NCI-H146 (cell line): ENCODE data around the gene DZANK1.
"Not testable (repeated sequence)": the region's sequence is repeated elsewhere in the genome, so short reads cannot be mapped to it uniquely, and the experiment has no call there.

Experiments
- DNase-seq: peaks from one replicate; lab custom pipeline; 2025; lab: John Stamatoyannopoulos, UW

The DZANK1 gene

DNA sequence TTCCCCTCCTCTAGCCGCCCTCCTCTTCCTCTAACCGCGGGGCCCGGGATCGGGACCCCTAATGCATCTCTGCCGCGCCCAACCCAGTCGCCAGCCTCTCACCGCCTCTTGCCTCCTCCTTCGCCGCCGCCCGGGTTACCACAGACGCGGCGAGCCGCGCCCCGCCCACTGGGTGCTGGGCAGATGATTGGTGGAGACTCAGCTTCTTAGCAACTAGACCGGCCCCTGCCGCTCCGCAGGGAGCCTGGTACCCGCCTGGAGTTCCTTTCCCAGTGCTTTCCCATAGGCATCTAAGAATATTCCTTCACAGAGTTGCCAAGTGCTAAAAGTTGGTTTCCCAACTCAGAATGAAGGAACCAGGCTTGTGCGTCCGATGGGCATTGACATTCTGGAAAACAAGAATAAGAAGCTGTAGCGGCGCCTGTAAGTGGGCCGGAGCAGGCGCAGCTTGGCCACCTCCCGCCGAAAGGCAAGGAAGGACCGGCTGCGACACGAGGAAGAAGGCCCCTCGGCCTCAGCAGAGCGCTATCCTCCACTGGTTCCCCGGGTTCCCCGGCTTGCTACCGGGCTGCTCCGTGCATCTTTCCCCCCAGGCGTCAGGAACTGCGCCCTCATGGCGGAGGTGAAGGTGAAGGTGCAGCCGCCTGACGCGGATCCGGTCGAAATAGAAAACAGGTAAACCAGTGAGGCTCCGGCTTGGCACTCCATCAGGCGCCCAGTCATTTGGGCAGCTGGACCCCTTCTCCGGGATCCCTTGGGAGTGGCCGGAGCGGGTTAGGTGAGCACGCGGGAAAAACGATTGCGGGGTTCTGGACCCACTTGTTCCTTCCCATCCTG, at the start of gene DZANK1, which contains the start of gene POLR3F:
TSS of gene DZANK1 (minus strand) at position 137 of the 837 bp plus-strand sequence. CDS start 1,672 bp downstream, outside the sequence.
TSS of gene POLR3F (plus strand) at position 497 of the 837 bp plus-strand sequence. CDS start at position 614, 117 bp downstream.
- peak; percentile 99 for DNase-seq

DNA sequence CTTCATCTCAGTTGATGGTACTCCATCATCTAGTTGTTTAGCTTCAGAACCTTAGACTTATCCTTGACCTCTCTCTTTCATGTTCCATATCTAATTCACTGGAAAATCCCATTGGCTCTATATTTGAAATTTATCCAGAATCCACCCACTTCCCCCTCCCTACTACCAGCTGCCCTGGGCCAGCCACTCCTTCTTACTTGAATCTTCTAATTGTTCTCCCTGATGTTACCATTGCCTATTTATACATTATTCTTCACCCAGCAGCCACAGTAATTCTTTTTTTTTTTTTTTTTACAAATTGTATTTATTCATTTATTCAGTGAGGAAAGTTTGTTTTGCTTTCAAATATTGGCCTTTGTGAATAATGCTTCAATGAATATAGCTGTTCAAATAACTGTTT, 49.1 kb upstream of the DZANK1 start:
- DNase-seq: no peak

DNA sequence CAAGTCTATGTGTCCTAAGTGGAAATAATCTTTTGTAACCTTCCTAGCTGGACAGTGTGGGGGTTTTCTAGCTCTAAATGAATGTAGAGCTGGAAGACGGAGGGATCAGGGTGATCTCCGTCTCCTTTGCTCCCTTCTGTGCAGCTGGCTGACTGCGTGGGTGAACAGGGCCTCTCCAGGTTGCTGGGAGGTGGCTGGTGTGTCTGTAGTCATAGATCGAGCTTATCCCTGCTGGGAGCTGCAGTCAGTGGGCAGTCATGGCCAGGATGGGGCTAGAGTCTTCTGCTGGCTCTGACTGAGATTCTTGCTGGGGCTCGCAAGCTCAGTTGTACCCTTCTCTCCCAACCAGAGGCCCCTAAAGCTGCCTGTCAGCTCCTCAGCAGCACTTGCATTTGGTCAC, 47.3 kb upstream of the DZANK1 start:
- DNase-seq: no peak

DNA sequence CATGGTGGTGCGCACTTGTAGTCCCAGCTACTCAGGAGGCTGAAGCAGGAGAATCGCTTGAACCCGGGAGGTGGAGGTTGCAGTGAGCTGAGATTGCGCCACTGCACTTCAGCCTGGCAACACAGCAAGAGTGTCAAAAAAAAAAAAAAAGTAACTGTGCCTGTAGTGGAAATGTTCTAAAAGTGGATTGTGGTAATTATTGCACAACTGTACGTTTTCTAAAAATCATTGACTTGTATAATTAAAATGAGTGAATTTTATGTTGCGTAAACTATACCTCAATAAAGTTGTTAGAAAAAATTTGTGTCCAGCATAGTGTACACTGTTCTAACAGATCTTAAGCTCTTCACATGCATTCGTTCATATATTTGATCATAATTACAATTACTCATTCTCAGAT, 46.4 kb upstream of the DZANK1 start:
- no peak for DNase-seq

DNA sequence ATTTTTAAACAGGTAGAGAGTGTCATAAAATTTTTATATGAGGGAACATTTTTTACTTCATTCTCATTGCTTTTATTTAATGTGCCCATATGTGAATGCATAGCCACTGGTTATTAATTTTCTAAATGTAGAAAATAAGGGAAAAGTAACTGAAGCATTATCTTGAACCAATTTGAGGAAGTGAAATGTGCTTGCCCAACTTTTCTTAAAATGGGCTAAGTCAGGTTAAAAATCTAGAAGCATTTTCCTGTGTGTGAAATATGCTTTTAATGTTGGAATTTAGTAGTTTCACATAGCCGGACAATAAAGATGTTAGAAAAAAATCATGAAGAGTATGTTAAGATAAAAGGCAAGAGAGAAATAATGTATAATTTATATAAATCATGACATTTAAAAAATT, 44.7 kb upstream of the DZANK1 start:
- DNase-seq: no peak

DNA sequence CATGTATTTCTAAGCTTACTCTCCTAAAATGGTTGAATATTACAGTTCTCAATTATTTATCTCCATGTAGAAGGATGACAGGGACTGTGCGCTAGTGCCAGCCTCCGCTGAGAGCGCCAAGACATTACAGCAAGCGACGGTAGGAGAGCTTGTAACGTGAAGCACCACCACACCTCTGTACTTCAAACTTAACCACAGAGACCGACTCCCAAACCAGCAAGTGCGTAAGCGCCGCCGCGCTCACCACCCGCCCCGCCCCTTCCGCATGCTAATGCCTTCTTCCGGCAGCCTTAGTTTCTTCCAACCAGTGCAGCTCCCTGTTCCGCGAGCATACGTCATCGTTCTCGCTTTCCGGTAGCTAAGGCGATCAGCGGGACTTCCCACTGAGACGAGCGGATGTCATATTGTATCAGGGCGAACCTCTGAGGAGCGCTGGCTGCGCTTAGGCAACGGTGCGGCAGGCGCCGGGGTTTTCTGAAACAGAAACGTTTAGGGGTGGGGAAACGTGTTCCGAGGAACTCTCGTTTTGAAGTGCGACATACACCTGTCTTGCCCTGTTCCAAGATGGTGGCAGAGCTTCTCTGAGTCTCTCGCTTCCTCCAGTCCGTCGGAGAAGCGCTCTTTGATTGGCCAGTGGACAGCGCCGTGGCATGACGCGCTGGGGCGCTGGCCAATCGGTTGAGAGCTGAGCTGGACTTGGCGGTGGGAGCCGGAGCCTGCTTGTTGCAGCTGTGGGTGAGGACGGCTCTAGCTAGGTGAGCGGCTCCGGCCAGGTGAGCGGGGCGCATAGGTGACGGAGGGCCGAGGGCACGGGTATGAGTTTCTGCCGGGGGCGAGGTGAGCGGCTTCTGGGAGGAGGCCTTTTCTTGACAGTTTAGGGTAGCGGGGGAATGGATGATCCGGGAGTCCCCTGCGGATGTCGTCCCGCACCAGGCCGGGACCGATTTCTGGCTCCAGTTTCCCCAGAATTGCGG, 40.7 kb upstream of the DZANK1 start, which contains the start of gene SEC23B:
TSS of gene SEC23B (plus strand) at position 723 of the 974 bp plus-strand sequence. CDS start 2,896 bp downstream, outside the sequence.
- peak; percentile 99 for DNase-seq

DNA sequence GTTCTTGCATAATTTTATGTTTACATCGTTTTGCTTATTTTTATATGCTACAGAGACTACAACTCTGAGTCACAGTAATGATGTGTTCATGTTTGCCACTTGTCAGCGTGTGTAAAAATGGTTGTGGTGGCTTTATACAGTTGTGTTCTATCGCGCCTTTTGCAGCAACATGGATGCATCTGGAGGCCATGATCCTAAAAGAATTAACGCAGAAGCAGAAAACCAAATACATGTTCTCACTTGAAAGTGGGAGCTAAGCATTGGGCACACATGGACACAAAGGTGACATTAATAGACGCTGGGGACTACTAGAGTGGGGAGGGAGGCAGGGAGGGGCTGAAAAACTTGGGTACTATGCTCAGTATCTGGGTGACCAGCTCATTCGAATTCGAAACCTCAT, 39.9 kb upstream of the DZANK1 start:
- DNase-seq: peak; percentile 60

DNA sequence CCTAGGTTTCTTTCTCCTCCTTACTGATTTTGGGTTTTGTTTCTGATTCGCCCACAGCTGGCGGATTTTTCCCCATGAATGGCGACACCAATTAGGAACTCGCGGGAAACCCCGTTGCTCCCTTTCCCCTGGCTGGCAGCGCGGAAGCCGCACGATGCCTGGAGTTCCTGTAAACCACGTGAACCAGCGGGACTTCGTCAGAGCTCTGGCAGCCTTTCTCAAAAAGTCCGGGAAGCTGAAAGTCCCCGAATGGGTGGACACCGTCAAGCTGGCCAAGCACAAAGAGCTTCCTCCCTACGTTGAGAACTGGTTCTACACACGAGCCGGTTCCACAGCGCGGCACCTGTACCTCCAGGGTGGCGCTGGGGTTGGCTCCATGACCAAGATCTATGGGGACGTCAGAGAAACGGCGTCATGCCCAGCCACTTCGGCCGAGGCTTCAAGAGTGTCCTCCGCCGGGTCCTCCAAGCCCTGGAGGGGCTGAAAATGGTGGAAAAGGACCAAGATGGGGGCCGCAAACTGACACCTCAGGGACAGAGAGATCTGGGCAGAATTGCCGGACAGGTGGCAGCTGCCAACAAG, 37.7 kb upstream of the DZANK1 start:
- DNase-seq: no peak

DNA sequence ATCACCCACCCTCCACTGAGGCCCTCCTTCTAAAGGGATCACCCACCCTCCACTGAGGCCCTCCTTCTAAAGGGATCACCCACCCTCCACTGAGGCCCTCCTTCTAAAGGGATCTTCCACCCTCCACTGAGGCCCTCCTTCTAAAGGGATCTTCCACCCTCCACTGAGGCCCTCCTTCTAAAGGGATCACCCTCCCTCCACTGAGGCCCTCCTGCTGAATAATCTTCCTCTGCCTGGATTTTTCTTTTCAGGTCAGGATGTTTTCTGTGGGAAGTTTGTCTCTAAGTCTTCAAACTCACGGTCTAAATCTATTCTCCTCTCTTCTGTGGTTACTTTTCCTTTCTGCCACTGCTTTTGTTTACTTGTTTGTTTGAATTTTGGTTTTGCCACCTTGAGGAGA, 34.8 kb upstream of the DZANK1 start:
- not testable (repeated sequence) for DNase-seq

DNA sequence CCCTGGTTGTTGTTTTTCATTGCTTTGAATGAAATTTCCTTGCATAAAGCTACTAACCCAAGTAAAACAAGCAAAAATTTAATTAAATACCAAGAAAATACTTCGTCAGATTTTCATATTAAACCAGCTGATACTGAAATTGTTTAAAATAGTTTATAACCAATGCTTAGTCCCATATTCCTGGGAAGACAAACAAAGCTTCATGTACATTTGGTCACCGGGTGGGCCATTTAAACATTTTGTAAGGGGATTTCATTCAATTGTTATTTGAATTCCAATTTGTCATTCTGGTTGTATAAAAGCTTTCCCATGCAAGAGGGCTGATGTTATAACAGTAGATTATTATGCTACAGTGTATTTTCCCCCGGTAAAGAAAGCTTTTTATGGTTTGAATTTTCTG, 30.8 kb upstream of the DZANK1 start:
- no peak for DNase-seq

DNA sequence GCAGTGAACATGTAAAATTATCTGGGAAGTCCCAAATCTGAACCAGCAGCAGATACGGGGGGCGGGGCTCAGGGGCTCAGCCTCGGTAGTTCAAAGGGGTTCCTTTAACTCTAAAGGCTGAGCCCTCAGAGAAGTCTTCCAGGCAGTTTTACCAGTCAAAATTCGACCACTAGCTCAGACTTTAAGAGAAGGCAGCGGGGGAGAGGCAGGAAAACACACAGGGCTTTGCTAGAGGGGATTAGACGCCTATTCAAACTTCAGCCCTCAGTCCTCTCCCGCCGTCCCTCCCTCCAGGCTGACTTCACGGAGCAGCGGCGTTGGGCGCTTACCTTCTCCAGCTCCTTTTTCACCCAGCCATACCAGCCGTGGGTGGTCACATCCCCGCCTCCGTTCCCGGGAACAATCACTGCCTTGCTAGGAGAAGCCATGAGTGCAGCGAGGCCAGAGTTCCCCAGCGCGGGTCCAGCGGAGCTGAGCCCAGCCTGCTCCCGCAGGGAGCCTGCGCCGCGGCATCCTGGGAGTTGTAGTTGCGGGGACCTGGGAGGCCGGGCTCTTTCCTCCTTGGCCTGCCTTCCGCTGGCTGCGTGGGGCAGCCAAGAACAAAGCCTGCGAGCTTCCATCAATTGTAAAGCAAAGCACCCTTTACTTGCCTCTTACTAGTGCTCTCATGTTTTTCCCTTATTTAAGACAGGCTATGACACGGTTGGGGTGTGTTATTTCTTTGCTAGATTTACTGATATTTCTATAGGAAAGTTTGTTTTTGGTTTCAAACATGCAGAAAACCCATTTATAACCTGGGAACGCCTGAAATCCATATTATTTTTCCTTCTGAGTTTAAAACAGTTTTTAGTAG, 30.1 kb upstream of the DZANK1 start, which contains the start of gene RBBP9:
TSS of gene RBBP9 (minus strand) at position 486 of the 853 bp plus-strand sequence. CDS start at position 428, 58 bp downstream.
- DNase-seq: peak; percentile 93

DNA sequence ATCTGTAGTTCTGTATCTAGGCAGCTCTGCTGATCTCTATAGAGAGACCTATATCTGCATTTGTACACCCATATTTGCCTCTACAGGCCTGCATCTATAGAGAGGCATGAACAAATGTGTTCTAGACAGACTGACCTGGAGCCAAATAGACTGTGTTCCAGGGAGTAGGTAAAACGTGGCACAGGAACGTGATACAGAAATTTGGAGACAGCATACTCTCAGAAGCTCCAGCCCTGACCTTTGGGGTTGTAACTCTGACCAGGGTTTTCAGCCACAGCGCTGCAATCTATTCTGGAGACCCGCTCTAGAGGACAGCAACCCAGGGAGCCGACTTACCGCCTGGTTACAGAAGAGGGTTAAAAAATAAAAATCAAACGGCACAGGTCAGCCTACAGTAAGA, 29.2 kb upstream of the DZANK1 start:
- DNase-seq: peak; percentile 16

DNA sequence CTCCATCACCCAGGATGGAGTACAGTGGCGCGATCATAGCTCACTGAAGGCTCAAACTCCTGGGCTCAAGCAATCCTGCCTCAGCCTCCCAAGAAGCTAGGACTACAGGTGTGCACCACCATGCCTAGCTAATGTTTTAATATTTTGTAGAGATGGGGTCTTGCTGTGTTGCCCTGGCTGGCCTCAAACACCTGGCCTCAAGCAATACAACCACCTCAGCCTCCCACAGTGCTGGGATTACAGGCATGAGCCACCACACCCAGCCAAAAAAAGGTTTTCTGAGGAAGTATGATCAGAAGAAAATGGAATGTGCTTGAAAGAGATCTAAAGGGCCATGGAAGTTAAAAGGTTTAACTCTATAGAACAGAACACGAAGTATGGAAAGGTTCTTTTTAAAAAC, 21.5 kb upstream of the DZANK1 start:
- no peak for DNase-seq

DNA sequence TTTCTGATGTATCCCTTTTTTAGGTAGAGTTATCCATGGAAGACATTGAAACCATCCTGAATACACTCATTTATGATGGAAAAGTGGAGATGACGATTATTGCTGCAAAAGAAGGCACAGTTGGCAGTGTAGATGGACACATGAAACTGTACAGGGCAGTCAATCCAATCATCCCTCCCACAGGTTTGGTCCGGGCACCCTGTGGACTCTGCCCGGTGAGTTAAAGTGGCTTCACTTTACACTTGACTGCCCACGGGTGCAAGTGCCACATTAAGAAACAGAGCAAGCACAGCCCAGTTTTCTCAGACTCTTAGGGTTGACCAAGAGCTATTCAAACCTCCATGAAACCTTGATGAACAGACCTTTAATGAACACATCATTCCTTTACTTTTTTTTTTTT, 14.8 kb upstream of the DZANK1 start:
- no peak for DNase-seq

DNA sequence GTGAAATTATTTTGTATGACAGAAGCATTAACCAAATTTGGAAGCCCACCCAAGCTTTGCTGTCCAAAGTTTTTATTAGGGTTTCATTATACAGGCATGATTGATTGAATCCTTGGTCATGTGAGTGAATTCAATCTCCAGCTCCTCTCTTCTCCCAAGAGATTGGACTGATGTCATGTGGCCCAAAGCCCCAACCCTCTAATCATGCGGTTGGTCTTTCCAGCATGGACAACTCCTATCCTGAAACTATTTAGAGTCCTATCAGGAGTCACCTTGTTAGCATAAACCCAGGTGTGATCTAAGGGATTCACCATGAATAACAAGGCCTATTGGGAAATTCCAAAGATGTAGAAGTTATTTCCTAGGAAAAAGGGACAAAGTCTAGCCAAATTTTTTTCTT, 11.0 kb upstream of the DZANK1 start:
- no peak for DNase-seq

DNA sequence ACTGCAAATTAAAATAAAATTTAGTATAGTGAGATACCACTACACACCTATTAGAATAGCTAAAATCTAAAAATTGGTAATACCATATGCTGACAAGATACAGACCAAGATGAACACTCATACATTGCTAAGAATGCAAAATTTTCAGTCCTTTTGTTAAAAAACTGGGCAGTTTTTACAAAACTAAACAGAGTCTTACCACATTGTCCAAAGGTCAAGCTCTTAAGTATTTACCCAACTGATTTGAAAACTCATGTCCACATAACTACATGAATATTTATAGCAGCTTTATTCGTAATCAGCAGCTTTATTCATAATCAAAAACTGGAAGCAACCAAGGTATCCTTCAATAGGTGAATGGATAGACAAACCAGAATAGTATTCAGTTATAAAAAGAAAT, 10.4 kb upstream of the DZANK1 start:
- no peak for DNase-seq

DNA sequence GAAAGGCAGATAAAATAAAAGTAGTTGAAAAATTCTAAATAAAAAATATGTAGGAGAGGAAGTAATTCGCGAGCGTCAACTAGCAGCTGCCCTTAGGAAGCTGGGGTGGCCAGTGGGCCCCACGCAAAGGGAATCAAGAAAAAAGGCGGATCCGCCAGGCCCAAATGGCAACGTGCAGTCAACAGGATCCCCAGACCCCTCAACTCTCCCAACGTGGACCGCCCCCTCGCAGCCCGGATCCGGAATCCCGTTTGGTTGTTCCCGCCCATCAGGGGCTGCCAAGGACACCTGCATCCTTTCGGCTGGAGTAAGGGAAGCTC, 296 bp downstream of the DZANK1 start:
- no peak for DNase-seq

DNA sequence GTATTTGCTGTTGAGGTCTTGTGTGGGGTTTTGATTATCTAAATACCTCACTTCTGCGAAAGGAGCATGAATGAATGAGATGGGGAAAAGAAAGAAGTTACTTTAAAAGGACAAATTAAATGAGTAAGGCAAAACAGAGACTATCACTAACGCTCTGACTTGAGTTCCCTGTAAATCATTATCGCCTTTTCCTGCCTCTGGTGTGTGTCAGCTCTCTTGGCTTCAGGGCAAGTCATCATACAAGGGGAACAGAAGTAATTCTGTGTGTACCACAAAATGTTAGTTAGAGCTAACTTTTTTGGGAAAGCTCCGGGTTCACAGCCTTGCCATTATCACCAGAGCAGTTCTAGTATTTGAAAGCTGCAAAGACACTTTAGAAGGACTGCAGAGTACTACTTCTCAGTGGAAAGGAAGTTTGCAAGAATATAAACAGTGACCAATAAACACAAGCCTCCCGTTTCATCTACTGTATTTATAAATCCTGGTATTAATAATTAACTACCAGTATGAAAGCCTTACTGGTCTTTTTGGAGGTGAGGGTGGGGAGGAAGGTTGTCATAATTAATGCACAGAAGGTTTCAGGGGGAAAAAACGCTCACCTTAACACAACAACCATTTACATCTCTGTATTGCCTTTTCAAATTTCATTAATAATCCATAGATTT, 1.2 kb downstream of the DZANK1 start:
- DNase-seq: no peak

DNA sequence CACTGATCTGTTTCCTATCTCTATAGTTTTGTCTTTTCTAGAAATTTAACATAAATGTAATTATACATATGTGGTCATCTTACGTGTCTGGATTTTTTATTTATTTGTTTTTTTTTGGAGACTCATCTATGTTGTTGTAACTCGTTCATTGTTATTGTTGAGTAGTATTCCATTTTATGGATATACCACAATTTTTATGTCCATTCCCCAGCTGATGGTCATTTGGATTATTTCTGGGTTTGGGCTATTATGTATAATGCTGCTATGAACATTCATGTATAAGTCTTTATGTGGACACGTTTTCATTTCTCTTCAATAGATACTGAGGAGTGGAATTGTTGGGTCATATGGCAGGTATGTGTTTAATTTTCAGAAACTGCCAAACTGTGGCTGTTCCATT, 10.2 kb downstream of the DZANK1 start:
- no peak for DNase-seq

DNA sequence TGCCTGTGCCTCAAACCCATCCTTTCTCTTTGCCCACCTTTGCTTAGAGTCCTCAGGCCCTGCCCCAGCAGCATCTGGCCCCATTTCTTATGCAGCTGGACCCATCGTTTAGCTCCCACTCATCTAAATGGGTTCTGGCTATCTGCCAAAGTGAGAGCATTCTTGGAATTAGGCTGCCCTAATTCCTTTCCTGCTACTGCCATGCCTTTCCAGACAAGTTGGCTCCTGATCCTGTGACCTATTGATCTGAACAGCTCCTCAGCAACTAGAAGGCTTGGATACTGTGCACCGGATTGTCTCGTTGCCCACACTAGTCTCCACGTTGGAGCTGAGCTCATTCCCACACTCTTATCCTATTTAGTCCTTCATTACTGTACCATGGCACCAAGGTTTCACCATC, 22.9 kb downstream of the DZANK1 start:
- DNase-seq: peak; percentile 79

DNA sequence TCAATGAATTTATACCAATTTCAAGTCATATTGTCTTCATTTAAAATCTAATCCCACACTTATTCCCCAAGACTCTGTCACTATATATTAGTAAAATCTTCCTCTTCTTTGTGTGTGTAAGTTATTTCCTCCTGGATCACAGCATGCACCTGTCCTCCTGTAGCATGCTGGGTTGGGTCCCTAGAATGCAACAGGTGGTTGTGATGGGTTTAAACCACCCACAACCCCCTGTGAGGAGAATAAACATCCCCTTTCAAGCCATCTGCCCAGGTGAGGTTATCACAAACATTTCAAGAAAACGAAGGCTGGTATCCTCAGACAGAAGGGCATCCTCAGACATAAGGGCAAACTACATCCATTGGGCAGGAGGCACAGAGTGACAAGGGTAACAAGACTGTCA, 26.4 kb downstream of the DZANK1 start:
- DNase-seq: peak; percentile 95
